ENCODE data around the gene MAPK12. TPM values are rescaled to one million over a fixed set of nuclear protein-coding genes. Genes with fewer than 3 reads are reported as not detected.

MAPK12 gene
- total RNA-seq, 1 donor from 2014 or later = 23.2 TPM

Other genes with a start within 250 kb of the MAPK12 start
- 0.06 TPM for gene IL17REL, start 248.9 kb downstream of the MAPK12 start, total RNA-seq
- not detected for gene TTLL8, start 203.4 kb downstream of the MAPK12 start, total RNA-seq
- gene MLC1, start 176.3 kb downstream of the MAPK12 start, total RNA-seq = 0.43 TPM
- gene MOV10L1, start 171.7 kb downstream of the MAPK12 start, total RNA-seq = 2.6 TPM
- gene PANX2, start 91.0 kb downstream of the MAPK12 start, total RNA-seq = 0.95 TPM
- 55.1 TPM for gene TRABD, start 75.8 kb downstream of the MAPK12 start, total RNA-seq
- 37.0 TPM for gene SELENOO, start 60.7 kb downstream of the MAPK12 start, total RNA-seq
- 64.4 TPM for gene TUBGCP6, start 16.7 kb downstream of the MAPK12 start, total RNA-seq
- gene HDAC10, start 10.4 kb downstream of the MAPK12 start, total RNA-seq = 100 TPM
- 16.7 TPM for gene MAPK11, start 8.7 kb upstream of the MAPK12 start, total RNA-seq
- gene PLXNB2, start 46.0 kb upstream of the MAPK12 start, total RNA-seq = 1,246 TPM
- 24.9 TPM for gene DENND6B, start 65.3 kb upstream of the MAPK12 start, total RNA-seq
- 75.5 TPM for gene PPP6R2, start 81.6 kb upstream of the MAPK12 start, total RNA-seq
- 95.8 TPM for gene SBF1, start 213.4 kb upstream of the MAPK12 start, total RNA-seq
- gene ADM2, start 219.9 kb upstream of the MAPK12 start, total RNA-seq = 5.1 TPM
- gene MIOX, start 225.2 kb upstream of the MAPK12 start, total RNA-seq = 1.6 TPM
- gene LMF2, start 246.0 kb upstream of the MAPK12 start, total RNA-seq = 89.1 TPM
- 35.2 TPM for gene NCAPH2, start 246.5 kb upstream of the MAPK12 start, total RNA-seq

All from mucosa of gallbladder (tissue), 1 donor.